ENCODE results near the gene HIPK3. TPM values are rescaled to one million over a fixed set of nuclear protein-coding genes. Genes with fewer than 3 reads are reported as not detected.

The HIPK3 gene
- total and polyA plus RNA-seq, 10 of the 15 experiments (the other 5 are each of a cell fraction or from before 2014, with no cell fraction given): 3.4 to 26.5 (median 13.6) TPM

DNA sequence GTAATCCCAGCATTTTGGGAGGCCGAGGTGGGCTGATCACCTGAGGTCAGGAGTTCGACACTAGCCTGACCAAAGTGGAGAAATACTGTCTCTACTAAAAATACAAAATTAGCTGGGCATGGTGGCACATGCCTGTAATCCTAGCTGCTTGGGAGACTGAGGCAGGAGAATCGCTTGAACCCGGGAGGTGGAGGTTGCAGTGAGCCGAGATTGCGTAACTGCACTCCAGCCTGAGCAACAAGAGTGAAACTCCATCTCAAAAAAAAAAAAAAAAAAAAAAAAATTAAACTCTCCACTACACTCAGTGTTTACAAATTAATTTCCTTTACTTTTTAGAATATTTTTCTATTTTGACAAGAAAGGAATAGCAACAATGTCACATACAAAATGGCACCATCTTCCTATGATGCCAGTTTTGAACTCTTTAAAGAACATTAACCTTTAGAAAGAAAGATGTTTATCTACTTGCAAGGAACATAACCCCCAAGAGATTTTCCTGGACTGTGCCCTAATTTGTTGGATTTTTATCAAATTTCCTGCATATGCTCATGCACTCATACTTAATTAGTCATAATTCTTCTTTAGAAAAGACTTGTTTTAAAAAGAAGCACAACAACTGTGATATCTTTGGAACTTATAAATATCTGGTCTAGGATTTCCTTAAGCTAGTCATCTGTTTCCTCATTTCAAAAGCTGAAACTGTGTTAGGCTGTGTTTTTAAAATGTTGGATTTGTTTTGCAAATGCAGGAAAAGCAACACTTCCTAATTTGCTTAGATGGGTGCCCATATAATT is 22.6 kb upstream of the HIPK3 start:
- FAIRE-seq: no peak
- in situ Hi-C loops (cut with MboI): no loop called here
- no peak overlapping the region for H3K4me2 ChIP-seq (ENCODE audit: control insufficient read depth, insufficient read depth)
- ChIA-PET POLR2A (no interaction called here), CTCF (no interaction called here), SMC1A (ENCODE audit: uncharacterized antibody, unreplicated experiment) (interaction anchor here (0.9 kb wide), 1 partner anchor 107 kb away, joined by 4 read pairs; no protein-coding TSS in a partner anchor), RAD21 (ENCODE audit: unreplicated experiment) (no interaction called here)
- H3K9ac ChIP-seq (ENCODE audit: control insufficient read depth, insufficient read depth, low read length): no peak overlapping the region
- H3K79me2 ChIP-seq (ENCODE audit: control insufficient read depth, insufficient read depth, low read length): no peaks in the 10 kb centered on the region
- intact Hi-C loops (cut with micrococcal nuclease; ENCODE audit: unreplicated experiment): no loop called here
- H2AFZ ChIP-seq (ENCODE audit: control insufficient read depth, low read depth, low read length): no peak overlapping the region
- no TSS peak for BruUV-seq (replicated peaks)
- H3K4me3 ChIP-seq: no peak overlapping the region
- no peaks in the 10 kb centered on the region for H3K36me3 ChIP-seq (ENCODE audit: control insufficient read depth in 2 of 2, insufficient read depth in 2 of 2, low read length in 1 of 2)
- H3K9me3 ChIP-seq (replicated peaks; ENCODE audit: control insufficient read depth, insufficient read depth, low read length): no peaks in the 10 kb centered on the region
- no peak for ATAC-seq
- DNase-seq (ENCODE audit: low read depth, low spot score): no peak
- H3K4me1 ChIP-seq (ENCODE audit: control insufficient read depth, insufficient read depth, low read length): no peaks in the 10 kb centered on the region
- H3K27me3 ChIP-seq (replicated peaks in 1 of 2; ENCODE audit: control insufficient read depth in 2 of 2, insufficient read depth in 2 of 2, low read length in 1 of 2): no peaks in the 10 kb centered on the region
- TF ChIP-seq CEBPB (IDR thresholded peaks at IDR 0.05; ENCODE audit: borderline replicate concordance in 1 of 2, low read depth in 2 of 2, low read length in 2 of 2) (no peak), USF2 (IDR thresholded peaks at IDR 0.05; ENCODE audit: borderline replicate concordance, low read depth, low read length) (no peak)
- WGBS (ENCODE audit: insufficient coverage, insufficient replicate concordance, low lambda C conversion rate, missing lambda C conversion rate): 96% methylated on average over 6 of the region's 6 CpGs
- H3K27ac ChIP-seq (ENCODE audit: control insufficient read depth, insufficient read depth): no peak overlapping the region
- H4K20me1 ChIP-seq (ENCODE audit: control insufficient read depth, insufficient read depth): no peaks in the 10 kb centered on the region

DNA sequence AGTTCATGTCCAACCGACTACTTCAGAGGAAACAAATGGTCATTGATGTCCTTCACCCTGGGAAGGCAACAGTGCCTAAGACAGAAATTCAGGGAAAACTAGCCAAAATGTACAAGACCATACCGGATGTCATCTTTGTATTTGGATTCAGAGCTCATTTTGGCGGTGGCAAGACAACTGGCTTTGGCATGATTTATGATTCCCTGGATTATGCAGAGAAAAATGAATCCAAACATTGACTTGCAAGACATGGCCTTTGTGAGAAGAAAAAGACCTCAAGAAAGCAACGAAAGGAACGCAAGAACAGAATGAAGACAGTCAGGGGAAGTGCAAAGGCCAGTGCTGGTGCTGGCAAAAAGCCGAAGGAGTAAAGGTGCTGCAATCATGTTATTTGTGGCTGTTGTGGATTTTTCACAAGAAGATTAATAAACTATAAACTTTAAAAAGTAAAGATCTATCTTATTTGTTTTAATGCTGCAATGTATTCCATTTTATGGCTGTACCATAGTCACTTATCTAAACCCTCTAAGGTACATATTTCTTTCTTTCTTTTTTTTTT is 20.1 kb upstream of the HIPK3 start:
- Histone ChIP-seq H3K4me3 (no peak overlapping the region), H4K20me1 (ENCODE audit: control insufficient read depth, insufficient read depth) (no peaks in the 10 kb centered on the region), H3K9me3 (replicated peaks; ENCODE audit: control insufficient read depth, insufficient read depth, low read length) (no peaks in the 10 kb centered on the region), H3K36me3 (ENCODE audit: control insufficient read depth in 2 of 2, insufficient read depth in 2 of 2, low read length in 1 of 2) (no peaks in the 10 kb centered on the region), H2AFZ (ENCODE audit: control insufficient read depth, low read depth, low read length) (no peak overlapping the region), H3K27me3 (replicated peaks in 1 of 2; ENCODE audit: control insufficient read depth in 2 of 2, insufficient read depth in 2 of 2, low read length in 1 of 2) (no peaks in the 10 kb centered on the region), H3K79me2 (ENCODE audit: control insufficient read depth, insufficient read depth, low read length) (no peaks in the 10 kb centered on the region), H3K4me2 (ENCODE audit: control insufficient read depth, insufficient read depth) (no peak overlapping the region), H3K9ac (ENCODE audit: control insufficient read depth, insufficient read depth, low read length) (no peak overlapping the region), H3K4me1 (ENCODE audit: control insufficient read depth, insufficient read depth, low read length) (no peaks in the 10 kb centered on the region), H3K27ac (ENCODE audit: control insufficient read depth, insufficient read depth) (no peak overlapping the region)
- no peak for FAIRE-seq
- 97% methylated on average over 6 of the region's 6 CpGs for WGBS (ENCODE audit: insufficient coverage, insufficient replicate concordance, low lambda C conversion rate, missing lambda C conversion rate)
- ChIA-PET CTCF (interaction anchor here (0.7 kb wide), 1 partner anchor 11 kb away, joined by 4 read pairs; no protein-coding TSS in a partner anchor), RAD21 (ENCODE audit: unreplicated experiment) (no interaction called here), SMC1A (ENCODE audit: uncharacterized antibody, unreplicated experiment) (no interaction called here), POLR2A (interaction anchor here (0.7 kb wide), 1 partner anchor 374 kb away, joined by 3 read pairs; no protein-coding TSS in a partner anchor)
- no peak for DNase-seq (ENCODE audit: low read depth, low spot score)
- no peak for ATAC-seq
- intact Hi-C loops (cut with micrococcal nuclease; ENCODE audit: unreplicated experiment) (no loop called here), in situ Hi-C loops (cut with MboI) (no loop called here)
- BruUV-seq (replicated peaks): no TSS peak
- TF ChIP-seq RFX5 (IDR thresholded peaks at IDR 0.05; ENCODE audit: low read depth, low read length): no peak
- TF ChIP-seq, protein P1, sequence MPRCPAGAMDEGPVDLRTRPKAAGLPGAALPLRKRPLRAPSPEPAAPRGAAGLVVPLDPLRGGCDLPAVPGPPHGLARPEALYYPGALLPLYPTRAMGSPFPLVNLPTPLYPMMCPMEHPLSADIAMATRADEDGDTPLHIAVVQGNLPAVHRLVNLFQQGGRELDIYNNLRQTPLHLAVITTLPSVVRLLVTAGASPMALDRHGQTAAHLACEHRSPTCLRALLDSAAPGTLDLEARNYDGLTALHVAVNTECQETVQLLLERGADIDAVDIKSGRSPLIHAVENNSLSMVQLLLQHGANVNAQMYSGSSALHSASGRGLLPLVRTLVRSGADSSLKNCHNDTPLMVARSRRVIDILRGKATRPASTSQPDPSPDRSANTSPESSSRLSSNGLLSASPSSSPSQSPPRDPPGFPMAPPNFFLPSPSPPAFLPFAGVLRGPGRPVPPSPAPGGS (IDR thresholded peaks at IDR 0.05; ENCODE audit: borderline replicate concordance, insufficient read depth, low read depth, low read length, poor library complexity, severe bottlenecking): no peak
- no peak for TF ChIP-seq PKNOX1 (IDR thresholded peaks at IDR 0.05)
- TF ChIP-seq MXI1 (IDR thresholded peaks at IDR 0.05; ENCODE audit: low read depth, low read length): no peak
- no peak for TF ChIP-seq PML (IDR thresholded peaks at IDR 0.05; ENCODE audit: low read length)
- no peak for TF ChIP-seq POLR2AphosphoS5 (IDR thresholded peaks at IDR 0.05; ENCODE audit: low read length)
- no peak for TF ChIP-seq GATAD2B (conservative IDR thresholded peaks at IDR 0.05; ENCODE audit: low read depth)
- TF ChIP-seq STAT1 (conservative IDR thresholded peaks at IDR 0.05): no peak
